ENCODE measurements around the gene TREM1.
"Not testable (repeated sequence)": the region's sequence is repeated elsewhere in the genome, so short reads cannot be mapped to it uniquely, and the experiment has no call there.

TREM1 gene

DNA sequence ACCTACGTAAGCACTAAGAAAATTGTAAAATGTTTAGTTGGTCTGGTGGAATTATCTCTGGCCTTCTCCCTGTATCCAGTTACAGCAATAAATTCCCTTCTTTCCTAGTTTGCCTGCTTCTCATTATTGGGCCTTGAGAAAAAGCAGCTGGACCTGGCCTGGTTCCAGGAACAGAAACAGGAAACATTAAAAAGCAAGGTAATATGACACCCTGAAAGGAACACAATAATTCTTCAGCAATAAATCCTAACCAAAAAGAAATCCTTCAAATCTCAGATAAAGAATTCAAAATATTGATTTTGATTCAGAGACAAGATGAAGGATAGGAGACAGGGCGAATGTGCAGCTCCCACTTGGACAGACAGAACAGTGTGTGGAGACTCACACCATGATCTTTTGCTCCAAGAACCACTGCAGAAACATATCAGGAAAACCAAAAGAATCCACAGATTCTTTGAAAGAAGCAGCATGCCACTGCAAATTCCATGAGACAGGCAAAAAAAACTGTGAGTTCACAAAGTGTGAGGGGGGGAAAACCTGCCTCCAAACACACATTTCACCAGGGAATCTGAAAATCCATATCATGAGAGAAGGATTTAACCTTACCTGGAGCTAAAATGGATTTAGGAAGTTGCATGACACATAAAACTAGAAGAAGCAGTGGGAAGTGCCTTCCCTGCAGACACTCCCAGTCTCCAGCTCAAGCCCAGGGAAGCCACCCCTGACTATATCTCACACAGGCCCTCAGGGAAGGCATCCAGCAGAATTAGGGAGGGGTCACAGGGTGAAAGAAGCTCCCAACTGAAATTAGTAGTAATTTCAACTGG lies 28.9 kb downstream of the TREM1 start:
- DNase-seq, result no peak

DNA sequence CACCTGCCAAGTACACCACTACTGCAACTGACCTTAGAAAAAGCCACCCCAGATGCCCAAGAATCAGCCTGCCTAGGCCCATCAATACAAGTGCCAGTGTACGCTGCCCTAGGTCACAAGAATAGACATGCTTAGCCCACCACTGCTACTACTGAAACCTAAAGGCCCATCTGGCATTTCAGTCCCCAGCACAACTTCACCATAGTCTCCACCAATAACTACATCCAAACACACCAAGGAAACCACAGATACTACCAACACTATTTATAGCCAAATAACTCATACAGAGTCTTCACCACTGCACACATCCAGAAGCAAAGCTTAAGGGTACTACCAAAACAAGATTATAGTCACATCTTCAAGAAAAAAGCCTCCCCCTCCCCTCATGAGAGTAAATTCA lies 30.1 kb downstream of the TREM1 start:
- DNase-seq, result no peak

DNA sequence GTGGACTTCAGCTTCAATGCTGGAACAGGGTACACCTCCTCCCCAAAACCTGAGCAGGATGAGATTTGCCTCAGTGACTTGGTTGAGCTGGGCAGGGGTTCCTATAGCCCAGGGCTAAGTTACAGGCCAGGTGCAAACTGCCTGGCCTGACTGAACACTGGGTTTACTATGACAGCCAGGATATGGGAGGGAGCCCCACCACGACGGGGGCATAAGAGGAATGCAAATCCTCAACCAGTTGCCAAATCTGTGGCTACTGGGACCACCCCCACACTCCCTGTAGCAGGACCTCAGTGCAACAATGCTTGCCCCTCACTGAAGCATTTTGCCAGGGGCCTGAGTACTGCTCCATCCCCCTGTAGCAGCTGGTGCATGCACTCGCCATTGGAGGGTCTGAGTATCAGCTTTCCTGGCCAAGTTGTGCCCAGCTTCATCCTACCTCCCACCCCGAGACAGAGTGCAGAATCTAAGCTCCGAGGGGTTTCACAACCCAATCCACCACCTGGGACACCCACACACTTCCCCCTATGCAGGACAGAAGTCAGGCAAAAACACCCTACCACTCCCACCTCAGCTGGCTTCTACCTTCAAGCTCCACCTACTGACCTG lies 30.7 kb downstream of the TREM1 start:
- DNase-seq, result no peak

DNA sequence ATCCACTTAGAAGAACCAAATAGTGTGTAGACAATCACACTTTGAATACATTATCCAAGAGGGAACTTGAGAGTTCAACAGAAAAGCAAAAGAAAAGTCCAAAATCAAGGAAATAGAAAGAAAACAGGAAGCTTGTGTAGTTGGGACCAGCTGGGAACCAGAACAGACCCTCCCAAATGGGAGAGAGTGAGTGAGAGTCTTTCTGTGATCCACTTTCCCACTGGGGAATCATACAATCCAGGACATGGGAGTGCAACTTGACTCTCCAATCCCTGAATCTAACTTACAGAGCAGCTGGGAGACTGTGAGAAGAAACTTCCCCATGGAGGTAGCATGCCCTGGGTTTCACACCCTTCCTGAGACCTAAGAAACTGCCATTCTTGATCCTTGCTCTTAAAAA lies 31.4 kb downstream of the TREM1 start:
- no peak for DNase-seq

DNA sequence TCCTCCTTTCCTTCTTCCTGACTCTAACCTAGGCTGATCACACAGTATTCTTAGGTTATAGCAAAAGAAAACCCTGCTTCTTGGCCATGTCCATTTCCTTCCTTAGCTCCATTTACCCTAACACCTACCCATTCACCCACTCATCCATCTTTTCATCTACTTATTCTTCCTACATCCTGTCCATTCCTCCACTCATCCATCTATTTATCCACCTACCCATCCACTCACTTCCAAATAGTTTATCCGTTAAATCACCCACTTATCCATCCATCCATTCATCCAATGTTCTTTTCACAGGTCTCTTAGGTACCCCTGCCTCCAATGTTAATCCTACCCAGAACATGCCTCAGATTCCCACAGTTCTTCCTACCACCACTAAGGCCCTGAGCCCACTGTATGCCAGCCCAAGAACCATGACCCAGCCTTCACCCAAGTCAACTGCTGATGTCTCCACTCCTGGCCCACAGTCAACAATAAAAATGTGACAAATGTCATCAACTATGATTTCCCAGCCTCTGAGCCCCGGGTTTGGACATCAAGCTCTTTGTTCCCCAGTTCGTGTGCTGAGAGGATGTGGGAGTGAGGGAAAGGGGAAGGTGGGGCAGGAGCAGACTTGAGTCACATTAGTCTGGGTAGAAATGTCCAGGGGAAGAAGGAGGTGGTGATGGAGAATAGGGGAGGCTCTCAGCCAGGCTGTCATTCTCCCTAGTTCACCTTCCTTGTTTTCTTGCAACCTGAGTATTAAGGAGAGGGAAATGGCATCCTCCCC lies 33.9 kb downstream of the TREM1 start:
- DNase-seq, result no peak

DNA sequence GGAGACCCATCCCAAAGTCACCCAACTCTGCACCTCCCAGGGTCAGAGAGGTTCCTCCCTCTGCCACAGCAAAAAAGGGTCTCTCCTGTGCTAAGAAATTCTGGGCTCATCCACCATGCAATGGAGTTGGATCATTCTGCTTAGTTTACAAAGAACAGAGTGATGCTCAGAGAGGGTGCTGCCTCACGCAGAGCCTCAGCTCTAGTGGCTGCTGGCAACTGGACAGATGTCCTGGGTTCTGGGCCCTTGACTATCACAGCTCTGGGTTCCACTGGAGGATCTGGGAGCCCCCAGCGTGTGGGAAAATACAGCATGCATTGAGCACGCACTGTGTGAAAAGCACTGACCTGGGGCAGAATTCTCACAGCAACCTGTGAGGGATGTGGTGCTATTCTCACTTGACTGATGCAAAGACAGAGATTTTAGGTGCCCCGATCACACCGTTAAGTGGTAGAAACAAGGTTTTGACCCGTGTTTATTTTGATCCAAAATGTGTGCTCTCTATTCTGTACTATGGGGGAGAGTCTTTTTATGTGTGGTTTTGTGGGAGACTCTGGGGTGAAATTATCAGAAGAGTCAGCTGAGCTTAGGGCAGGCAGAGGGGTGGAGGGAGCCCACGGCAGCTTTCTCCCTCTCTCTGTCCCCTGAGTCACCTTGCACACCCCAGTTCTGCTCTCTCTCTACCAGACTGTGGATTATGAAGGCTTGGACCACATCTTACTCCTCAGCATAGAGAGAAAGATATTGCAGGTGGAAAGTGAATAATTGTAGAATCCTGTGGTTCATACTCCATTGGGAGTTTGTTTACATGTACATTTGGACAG lies 38.4 kb downstream of the TREM1 start:
- DNase-seq, result no peak

DNA sequence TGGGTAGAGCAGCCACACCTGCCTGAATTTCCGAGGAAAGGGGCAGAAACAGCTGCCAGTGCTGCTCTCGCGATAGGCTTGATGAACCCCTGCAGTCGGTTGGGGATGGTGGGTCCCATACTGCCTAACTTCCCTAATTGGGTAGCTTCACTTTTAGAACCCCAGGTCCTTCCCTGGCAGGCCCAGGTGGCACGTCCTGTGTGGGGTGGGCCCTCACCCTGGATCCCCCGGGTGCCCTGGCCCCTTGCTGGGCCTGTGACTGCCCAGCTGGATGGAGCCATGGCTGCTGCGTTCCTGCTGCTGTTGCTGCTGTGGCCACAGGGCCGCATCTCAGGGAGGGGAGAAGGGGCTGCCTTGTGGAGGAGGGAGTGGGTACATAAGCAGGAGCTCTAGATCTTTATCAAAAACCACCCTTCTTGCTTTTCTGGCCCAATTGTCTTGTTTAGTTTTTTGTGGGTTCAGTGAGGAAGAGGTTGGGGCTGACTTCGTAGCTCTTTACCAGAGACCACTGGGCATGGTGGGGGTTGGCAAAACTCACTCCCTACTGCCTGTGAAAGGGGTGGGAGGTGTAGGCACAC lies 39.1 kb downstream of the TREM1 start:
- no peak for DNase-seq

DNA sequence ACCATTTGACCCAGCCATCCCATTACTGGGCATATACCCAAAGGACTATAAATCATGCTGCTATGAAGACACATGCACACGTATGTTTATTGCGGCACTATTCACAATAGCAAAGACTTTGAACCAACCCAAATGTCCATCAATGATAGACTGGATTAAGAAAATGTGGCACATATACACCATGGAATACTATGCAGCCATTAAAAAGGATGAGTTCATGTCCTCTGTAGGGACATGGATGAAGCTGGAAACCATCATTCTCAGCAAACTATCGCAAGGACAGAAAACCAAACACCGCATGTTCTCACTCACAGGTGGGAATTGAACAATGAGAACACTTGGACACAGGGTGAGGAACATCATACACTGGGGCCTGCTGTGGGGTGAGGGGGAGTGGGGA lies 40.0 kb downstream of the TREM1 start:
- DNase-seq, result not testable (repeated sequence)

DNA sequence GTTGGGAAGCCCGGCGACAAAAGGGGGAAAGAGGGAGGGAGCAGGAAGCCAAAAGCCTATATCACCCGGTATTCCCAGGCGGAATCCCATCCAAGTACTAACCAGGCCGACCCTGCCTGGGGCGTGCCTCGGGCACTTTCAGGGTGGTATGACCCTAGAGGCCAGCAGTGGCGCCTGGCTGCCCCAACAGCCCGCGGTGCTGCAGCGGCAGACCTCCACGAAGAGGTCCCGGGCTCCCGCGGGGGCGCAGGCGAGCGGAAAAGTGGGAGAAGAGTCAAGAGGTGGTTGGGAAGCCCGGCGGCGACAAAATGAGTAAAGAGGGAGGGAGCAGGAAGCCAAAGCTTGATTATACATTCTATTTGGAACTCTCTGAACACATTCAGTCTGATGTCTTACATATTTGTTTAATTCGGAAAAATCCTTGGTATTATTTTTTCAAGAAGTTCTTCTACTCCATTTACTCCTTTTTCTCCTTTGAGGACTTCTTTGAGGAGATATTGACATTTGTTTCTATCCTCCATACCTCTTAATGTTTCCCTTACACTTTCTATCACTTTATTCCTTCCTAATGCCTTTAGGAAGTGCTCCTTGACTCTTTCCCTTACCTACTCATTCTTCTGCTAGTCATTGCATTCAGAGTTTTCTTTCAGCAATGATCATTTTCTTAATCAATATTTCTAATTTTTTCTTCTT lies 46.9 kb downstream of the TREM1 start:
- no peak for DNase-seq

DNA sequence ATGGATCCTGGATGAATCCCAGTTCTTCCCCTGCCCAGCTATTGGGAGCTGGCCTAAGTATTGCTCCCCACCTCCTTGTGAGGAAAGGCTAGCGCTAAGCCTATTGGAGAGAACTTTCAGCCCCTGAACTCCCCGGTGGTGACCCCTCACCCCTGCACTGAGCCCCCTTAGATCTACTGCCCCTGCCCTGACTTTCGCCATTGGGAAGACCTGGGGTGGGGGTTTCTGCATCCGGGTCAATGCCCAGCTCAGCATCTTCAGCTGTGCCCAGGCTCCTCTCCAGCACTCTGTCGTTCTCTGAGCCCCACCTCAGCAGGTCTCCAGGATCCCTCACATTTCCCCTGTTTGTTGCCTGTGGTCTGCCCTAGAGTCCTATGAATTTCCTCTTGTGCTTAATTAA lies 49.4 kb downstream of the TREM1 start:
- no peak for DNase-seq

DNA sequence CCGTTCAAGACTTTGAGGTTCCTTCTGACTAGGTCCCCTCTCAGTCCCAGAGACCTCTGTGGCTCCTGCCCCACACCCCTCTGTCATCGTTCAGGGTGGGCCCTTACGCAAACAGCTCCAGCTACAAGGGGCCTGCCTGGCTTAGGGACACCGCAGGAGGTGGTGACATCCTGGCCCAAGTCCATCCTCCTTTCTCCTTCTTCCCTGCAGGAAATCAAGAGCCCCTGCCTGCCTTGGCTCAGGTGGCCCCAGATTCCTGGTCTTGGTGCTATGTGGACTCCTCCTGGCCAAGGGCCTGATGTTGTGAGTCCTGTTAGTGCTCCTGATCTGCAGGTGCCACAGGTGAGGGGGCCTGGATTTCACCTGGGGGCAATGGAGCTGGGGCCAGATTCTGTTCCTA lies 50.2 kb downstream of the TREM1 start:
- no peak for DNase-seq

DNA sequence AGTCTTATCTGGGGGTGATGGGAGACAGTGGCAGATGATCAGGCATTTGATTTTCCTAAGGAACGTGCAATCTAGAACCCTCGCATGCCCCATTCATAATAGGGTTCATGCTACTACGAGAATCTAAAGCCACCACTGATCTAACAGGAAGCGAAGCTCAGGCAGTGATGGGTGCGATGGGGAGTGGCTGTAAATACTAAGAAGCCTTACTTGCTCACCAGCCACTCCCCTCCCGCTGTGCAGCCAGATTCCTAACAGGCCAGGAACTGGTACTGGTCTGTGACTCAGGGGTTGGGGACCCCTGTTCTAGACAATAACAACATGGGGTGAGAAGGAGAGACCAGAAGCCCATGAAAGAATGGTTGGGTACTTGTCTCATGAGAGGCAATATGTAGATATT lies 53.8 kb downstream of the TREM1 start:
- DNase-seq, result no peak

DNA sequence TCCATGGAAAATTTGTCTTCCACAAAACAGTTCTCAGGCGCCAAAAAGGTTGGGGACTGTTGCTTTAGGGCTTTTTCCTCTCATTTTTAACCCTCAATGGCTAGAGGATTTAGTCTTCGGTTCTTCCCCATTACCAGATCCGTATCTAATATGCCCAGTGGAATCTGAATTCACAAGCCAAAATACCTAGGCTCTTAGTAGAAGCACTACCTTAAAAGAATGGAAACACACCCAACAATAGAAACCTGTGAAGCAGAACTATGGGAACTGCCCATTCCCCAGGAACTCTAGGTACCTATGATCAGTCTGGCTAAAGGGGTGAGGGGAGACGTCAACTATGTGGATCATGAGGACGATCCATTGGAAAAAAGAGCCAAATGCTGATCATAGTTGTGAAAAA lies 55.2 kb downstream of the TREM1 start:
- DNase-seq, result no peak

DNA sequence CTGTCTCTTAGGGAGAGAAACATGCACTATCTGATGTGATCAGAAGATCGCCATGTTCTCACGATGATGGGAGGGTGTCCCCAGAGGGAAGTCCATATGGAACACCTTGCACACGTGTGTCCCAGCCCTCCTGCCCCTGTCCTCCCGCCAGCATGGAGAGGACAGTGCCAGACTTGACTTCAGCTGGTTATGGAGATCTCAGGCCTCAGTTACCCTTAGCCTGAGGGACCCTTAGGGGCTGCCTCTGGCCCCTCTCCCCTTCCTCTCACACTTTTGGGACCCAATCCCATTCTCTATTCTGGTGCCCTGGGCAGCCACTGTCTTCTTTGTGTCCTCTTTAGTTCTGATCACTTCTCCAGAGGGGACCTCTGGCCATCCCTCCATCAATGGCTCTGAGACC lies 56.8 kb downstream of the TREM1 start:
- no peak for DNase-seq

DNA sequence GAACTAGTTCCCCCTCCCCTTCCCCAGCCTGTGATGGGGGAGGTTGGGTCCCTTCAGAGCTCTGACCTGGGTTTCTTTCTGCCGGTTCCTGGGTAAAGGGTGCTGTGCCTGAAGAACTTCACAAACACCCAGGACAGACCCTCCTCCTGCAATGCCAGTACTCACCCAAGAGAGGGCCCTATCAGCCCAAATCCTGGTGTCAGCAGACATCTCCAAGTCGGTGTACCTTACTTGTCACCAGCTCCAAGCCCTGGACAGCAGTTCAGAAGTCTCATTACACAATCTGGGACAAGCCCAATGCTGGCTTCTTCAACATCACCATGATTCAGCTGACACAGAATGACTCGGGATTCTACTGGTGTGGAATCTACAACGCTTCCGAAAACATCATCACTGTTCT lies 57.9 kb downstream of the TREM1 start:
- DNase-seq, result no peak

DNA sequence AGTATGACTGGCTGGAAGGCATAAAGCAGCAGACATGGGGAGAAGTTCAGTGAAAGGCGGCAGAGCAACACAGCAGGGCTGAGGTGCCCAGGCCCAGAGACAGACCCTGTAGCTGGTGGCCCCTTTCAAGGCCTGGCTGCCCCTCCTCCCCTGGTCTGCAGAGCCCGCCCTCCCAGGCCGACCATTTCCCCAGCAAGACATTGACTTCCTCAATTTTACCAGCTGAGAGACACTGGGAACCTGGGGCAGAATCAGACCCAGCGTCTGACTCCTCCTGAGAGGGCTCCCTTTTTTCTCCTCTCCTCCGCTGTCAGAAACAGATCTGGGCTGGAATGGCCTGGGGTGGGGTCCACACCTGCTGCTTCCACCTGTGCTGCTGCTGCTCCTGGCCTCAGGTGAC lies 58.4 kb downstream of the TREM1 start, which contains the start of gene TREML4:
TREML4 (plus strand) TSS at position 254 of the 400 bp plus-strand sequence; CDS start at position 333, 79 bp downstream.
- no peak for DNase-seq

DNA sequence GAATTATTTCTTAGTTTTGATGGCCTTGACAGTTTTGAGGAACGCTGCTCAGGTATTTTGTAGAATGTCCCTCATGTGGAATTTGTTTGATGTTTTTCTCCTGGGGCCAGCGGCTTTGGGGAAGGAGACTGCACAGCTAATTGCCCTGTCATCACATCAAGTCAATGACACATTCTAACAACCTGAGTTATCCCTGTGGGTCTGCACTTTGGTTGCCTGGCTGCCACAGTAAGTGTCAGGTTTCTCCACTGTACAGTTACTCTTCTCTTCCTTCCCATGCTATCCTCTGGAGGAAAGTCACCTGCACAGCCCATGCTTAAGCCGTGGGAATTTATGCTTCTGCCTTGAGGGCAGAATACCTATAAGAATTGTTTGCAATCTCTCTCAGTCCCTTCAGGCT lies 59.7 kb downstream of the TREM1 start:
- no peak for DNase-seq

DNA sequence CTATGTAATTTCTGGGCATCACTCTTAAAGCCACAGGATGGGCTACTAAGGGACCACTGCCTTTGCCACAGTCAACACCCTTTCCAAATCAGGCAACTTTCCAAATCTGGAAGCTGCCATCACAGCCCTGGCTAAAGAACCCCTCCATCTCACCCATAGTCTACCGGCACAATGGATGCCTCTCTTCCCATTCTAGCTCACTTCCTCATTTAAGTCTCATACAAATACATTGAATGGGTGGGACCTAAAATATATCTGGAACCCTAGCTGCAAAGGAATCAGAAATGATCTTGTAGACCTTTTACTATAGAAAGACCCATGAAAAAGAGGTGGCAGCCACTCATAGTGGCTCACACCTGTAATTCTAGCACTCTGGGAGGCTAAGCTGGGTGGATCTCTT lies 61.7 kb downstream of the TREM1 start:
- DNase-seq, result no peak
